DOHH2 (cell line): ENCODE measurements around the gene PLXNA3.

Source experiments
- H3F3A ChIP-seq: fragments of 200-600 bp; sonication (generic), shearing (Covaris generic); 2 replicates; pipeline ENCODE4 v1.6.0; 2016; ENCODE audit warnings: antibody characterized with exemption, mild to moderate bottlenecking; ENCODE audit not compliant: control insufficient read depth, insufficient read depth
- H3K27ac ChIP-seq: fragments of 200-600 bp; sonication (generic); 2 replicates; pipeline ENCODE4 v1.5.1; 2014; ENCODE audit warnings: low read depth, mild to moderate bottlenecking, low read length, moderate library complexity
- H3K27me3 ChIP-seq: fragments of 200-600 bp; sonication (generic); 2 replicates; pipeline ENCODE4 v1.6.1; 2014; ENCODE audit warnings: mild to moderate bottlenecking, low read length, mixed read lengths; ENCODE audit not compliant: control insufficient read depth
- H3K36me3 ChIP-seq: fragments of 200-600 bp; sonication (generic); 2 replicates; pipeline ENCODE4 v1.6.1; 2014; ENCODE audit warnings: mild to moderate bottlenecking, low read length, moderate library complexity, mixed read lengths; ENCODE audit not compliant: control insufficient read depth
- H3K4me1 ChIP-seq: fragments of 200-600 bp; sonication (generic); 2 replicates; pipeline ENCODE4 v1.6.1; 2014; ENCODE audit warnings: mild to moderate bottlenecking, low read length, mixed read lengths; ENCODE audit not compliant: control insufficient read depth
- H3K4me2 ChIP-seq: fragments of 200-600 bp; sonication (generic); 2 replicates; pipeline ENCODE4 v1.6.0; 2014; ENCODE audit warnings: mild to moderate bottlenecking, low read length, moderate library complexity
- H3K4me3 ChIP-seq: fragments of 200-600 bp; sonication (generic); 2 replicates; pipeline ENCODE4 v1.5.1; 2014; ENCODE audit warnings: mild to moderate bottlenecking, low read length, mixed read lengths
- H3K79me2 ChIP-seq: fragments of 200-600 bp; sonication (generic); 2 replicates; pipeline ENCODE4 v1.6.1; 2014; ENCODE audit warnings: mild to moderate bottlenecking, low read length, mixed read lengths; ENCODE audit not compliant: control insufficient read depth
- H3K9me2 ChIP-seq: fragments of 200-600 bp; sonication (generic); replicated peaks from 2 replicates; pipeline ENCODE4 v1.6.1; 2014; ENCODE audit warnings: mild to moderate bottlenecking, low read length, mixed read lengths; ENCODE audit not compliant: control insufficient read depth
- H3K9me3 ChIP-seq: fragments of 200-600 bp; sonication (generic); 2 replicates; pipeline ENCODE4 v1.6.1; 2014; ENCODE audit warnings: antibody characterized with exemption, low read length, mixed read lengths; ENCODE audit not compliant: control insufficient read depth, insufficient read depth
- H4K20me1 ChIP-seq: fragments of 200-600 bp; sonication (generic); 2 replicates; pipeline ENCODE4 v1.6.0; 2014; ENCODE audit warnings: low read depth, mild to moderate bottlenecking, antibody characterized with exemption, low read length, moderate library complexity; ENCODE audit not compliant: control insufficient read depth, insufficient read depth
- EZH2phosphoT487 ChIP-seq: fragments of 200-600 bp; sonication (generic); IDR thresholded peaks from 2 replicates; pipeline ENCODE4 v1.6.1; 2017; ENCODE audit warnings: borderline replicate concordance, mild to moderate bottlenecking, antibody characterized with exemption, low read length, moderate library complexity, mixed read lengths
- TF ChIP-seq, protein P1 (sequence below): fragments of 200-600 bp; sonication (generic); IDR thresholded peaks from one replicate; pipeline ENCODE4 v1.5.1; 2014; ENCODE audit warnings: antibody characterized with exemption, mild to moderate bottlenecking, low read depth, low read length; ENCODE audit not compliant: poor library complexity, severe bottlenecking

The PLXNA3 gene

DNA sequence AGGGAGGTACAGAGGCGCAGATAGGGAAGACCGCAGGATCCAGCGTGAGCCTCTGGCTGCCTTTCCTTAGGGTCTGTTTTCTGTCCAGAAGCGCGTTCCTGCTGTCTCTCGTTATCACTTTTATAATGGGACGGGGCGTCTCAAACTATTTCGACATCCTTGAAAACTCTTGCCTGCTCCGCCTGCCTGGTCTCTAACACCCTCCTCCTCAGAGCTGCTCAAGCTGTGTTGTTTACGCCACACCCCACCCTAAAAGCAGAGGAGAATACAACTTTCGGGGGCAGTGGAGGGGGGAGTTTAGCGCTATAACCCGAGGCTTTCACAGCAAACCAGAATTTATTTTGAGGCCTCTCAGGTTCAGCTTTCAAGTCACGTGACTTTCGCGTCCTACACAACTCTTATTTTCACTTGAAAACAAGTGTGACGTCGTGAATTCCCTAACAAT, 58.6 kb downstream of the PLXNA3 start:
- H3F3A ChIP-seq, result no peaks in the 10 kb centered on the region
- H3K4me3 ChIP-seq, result peak overlapping the region; percentile 78
- H3K4me2 ChIP-seq, result peak overlapping the region; percentile 91
- H3K9me2 ChIP-seq, result no peaks in the 10 kb centered on the region
- H3K9me3 ChIP-seq, result no peaks in the 10 kb centered on the region
- no peak overlapping the region for H3K27ac ChIP-seq
- peaks cover 4% of the 10 kb centered on the region; the same call in 1 of the 2 replicates for H3K36me3 ChIP-seq
- no peak for TF ChIP-seq EZH2phosphoT487
- TF ChIP-seq, protein P1, sequence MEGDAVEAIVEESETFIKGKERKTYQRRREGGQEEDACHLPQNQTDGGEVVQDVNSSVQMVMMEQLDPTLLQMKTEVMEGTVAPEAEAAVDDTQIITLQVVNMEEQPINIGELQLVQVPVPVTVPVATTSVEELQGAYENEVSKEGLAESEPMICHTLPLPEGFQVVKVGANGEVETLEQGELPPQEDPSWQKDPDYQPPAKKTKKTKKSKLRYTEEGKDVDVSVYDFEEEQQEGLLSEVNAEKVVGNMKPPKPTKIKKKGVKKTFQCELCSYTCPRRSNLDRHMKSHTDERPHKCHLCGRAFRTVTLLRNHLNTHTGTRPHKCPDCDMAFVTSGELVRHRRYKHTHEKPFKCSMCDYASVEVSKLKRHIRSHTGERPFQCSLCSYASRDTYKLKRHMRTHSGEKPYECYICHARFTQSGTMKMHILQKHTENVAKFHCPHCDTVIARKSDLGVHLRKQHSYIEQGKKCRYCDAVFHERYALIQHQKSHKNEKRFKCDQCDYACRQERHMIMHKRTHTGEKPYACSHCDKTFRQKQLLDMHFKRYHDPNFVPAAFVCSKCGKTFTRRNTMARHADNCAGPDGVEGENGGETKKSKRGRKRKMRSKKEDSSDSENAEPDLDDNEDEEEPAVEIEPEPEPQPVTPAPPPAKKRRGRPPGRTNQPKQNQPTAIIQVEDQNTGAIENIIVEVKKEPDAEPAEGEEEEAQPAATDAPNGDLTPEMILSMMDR, result no peak
- H3K4me1 ChIP-seq, result peaks cover 15% of the 10 kb centered on the region
- H3K27me3 ChIP-seq, result no peaks in the 10 kb centered on the region
- peaks cover 16% of the 10 kb centered on the region for H3K79me2 ChIP-seq
- H4K20me1 ChIP-seq, result no peaks in the 10 kb centered on the region

DNA sequence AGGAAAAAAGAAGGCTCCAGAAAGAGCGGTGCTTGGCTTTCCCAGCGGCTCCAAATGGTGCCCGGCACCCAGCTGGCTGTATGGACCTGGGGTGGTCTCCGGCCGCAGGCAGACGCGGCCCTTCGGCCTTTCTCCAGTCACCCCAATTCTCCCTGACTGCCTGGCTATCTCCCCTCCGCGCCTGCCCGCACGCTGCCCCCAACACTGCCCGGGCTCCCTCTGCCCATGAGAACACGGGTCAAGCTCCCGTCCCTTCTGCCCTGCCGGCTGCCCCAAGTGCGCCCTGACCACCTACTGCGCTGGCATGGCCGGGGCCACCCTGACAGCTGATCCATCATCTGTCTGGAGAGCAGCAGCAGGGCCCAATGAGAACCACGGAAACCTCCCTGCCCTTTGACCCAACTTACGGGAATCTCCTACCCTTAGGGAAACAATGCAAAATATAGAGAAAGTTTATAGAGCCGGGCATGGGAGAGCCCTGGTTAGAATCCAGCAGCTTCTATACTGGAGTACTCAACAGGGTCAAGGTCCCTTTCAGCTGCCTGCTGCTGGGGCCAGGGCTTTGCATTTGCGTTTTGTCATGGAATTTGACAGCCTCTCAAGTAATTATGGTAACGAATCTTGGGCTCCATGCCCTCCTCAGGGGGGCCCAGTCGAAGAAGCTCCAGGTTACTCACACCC, 59.2 kb downstream of the PLXNA3 start:
- TF ChIP-seq, protein P1, result no peak
- TF ChIP-seq EZH2phosphoT487, result no peak
- Histone ChIP-seq H3K4me2 (peak overlapping the region; percentile 91), H3K4me3 (no peak overlapping the region; the same call in 1 of the 2 replicates), H3K79me2 (peaks cover 16% of the 10 kb centered on the region), H4K20me1 (no peaks in the 10 kb centered on the region), H3K4me1 (peaks cover 14% of the 10 kb centered on the region), H3K36me3 (peaks cover 4% of the 10 kb centered on the region; the same call in 1 of the 2 replicates), H3K27ac (no peak overlapping the region), H3K9me2 (no peaks in the 10 kb centered on the region), H3K9me3 (no peaks in the 10 kb centered on the region), H3K27me3 (no peaks in the 10 kb centered on the region), H3F3A (no peaks in the 10 kb centered on the region)

DNA sequence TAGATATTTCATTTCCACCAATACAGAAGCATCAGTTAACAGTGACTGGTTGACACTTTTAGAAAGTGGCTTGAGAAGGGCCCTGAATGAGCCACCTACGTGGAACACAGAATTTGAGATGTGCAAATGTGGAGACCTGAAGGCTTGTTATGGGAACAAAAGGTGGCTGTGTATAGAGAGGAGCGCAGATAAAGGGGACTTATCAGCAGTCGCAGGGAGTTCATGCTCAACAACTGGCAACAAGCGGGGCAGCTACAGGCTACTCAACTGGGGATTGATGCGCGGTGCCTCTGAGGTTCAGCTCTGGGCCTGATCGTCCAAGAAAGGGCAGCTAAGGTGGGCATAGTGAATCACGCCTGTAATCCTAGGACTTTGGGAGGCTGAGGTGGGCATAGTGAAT, 61.3 kb downstream of the PLXNA3 start:
- Histone ChIP-seq H3K79me2 (peaks cover 12% of the 10 kb centered on the region), H3K36me3 (no peaks in the 10 kb centered on the region), H3F3A (no peaks in the 10 kb centered on the region), H3K27ac (no peak overlapping the region), H3K9me2 (no peaks in the 10 kb centered on the region), H3K9me3 (no peaks in the 10 kb centered on the region), H3K4me3 (no peak overlapping the region), H3K4me1 (peaks cover 14% of the 10 kb centered on the region), H3K27me3 (no peaks in the 10 kb centered on the region), H4K20me1 (no peaks in the 10 kb centered on the region), H3K4me2 (no peak overlapping the region)
- no peak for TF ChIP-seq EZH2phosphoT487
- TF ChIP-seq, protein P1, result no peak
